Stomach (tissue), 4 donors: ENCODE measurements around the gene RASA3.

Experiments
- EP300 ChIP-seq: sonication (generic); formaldehyde crosslinking; IDR thresholded peaks from one replicate; pipeline ENCODE4 v1.6.1; 2017; ENCODE audit warnings: antibody characterized with exemption
- POLR2A ChIP-seq, 4 donors: fragments of 450-650 bp; IDR thresholded peaks; one replicate each; pipeline ENCODE4 v1.6.1; 2016; ENCODE audit warnings: antibody characterized with exemption in 4 of 4, control low read depth in 2 of 4, mild to moderate bottlenecking in 1 of 4, moderate library complexity in 1 of 4
- TF ChIP-seq, protein P1 (sequence below), 7 experiments: fragments of 450-650 bp in 4 of 7; fragments of 200-600 bp in 3 of 7; sonication (generic) in 3 of 7; IDR thresholded peaks; one replicate each; pipeline ENCODE4 v1.5.1; 2016 to 2019; ENCODE audit warnings: antibody characterized with exemption in 7 of 7, control low read depth in 2 of 7, mild to moderate bottlenecking in 1 of 7

DNA sequence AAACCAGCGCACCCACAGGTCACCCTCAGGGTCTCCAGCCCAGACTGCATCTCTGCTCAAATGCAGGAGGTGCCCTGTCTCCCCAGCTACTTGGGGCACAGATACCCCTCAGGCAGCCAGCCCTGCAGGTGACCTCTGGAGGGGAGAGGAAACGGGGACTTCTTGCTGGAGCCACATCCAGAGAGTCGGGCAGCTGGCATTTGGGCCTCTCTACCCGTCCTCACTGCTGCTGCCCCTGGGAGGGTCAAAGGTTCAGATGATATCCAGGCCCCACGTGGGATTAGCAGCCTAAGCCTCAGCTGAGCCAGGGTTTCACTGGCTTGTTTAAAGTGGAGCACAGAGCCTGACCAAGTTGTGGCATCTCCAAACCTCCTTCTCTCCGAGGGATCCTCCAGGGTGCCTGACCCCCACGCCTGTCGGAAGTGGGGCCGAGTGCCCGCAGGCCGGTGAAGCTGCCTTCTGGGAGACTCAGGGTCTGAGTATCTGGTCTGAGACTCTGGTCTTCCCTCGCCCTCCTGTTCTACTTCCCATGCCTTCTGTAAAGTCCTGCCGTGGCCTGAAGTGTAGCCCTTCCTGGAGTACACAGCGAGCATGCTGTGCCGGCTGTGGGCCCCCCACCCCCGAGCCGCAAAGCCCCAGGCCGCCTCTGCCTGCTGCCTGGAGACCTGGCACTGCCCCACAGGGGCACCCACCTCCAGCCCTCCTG lies 2.1 kb downstream of the RASA3 start:
- no peak for TF ChIP-seq EP300
- TF ChIP-seq, protein P1, sequence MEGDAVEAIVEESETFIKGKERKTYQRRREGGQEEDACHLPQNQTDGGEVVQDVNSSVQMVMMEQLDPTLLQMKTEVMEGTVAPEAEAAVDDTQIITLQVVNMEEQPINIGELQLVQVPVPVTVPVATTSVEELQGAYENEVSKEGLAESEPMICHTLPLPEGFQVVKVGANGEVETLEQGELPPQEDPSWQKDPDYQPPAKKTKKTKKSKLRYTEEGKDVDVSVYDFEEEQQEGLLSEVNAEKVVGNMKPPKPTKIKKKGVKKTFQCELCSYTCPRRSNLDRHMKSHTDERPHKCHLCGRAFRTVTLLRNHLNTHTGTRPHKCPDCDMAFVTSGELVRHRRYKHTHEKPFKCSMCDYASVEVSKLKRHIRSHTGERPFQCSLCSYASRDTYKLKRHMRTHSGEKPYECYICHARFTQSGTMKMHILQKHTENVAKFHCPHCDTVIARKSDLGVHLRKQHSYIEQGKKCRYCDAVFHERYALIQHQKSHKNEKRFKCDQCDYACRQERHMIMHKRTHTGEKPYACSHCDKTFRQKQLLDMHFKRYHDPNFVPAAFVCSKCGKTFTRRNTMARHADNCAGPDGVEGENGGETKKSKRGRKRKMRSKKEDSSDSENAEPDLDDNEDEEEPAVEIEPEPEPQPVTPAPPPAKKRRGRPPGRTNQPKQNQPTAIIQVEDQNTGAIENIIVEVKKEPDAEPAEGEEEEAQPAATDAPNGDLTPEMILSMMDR (IDR thresholded peaks at IDR 0.05) = no peak
- no peak for TF ChIP-seq POLR2A (IDR thresholded peaks at IDR 0.05)
